HG02588 (cell line): ENCODE results near the gene TRIM7.

Source experiments
- ATAC-seq: cut with Tn5 transposase; IDR thresholded peaks from one replicate; pipeline ENCODE4 v1.9.1; 2021; ENCODE audit warnings: mild to moderate bottlenecking, moderate library complexity; ENCODE audit not compliant: unreplicated experiment

TRIM7 gene

DNA sequence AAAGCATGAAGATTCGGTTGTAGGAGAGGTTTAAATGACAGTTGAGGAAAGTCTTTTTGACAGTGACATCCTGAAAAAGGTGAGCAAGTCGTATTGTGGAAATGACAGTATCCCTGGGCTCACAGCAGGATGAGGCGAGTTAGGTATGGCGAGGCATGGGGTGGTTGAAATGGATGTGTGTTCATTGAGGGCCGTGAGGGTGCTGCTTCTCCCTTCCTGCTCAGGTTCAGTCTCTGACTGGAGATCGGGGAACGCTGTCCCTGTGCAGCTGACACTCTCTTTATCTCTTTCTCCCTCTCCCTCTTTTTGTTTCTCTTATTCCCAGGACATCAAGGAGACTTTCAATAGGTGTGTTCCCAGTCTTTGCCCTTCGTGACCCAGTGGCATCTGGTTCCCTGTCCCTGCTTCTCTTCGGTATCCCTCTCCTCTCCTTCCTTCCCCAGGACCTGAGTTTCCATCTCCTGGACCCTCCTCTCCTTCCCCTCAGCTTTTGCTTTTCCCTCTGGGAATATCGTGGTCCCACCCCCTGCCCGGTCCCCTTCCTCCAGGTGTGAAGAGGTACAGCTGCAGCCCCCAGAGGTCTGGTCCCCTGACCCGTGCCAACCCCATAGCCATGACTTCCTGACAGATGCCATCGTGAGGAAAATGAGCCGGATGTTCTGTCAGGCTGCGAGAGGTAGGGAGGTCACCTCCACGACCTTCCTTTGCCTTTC, 28.2 kb upstream of the TRIM7 start:
- no peak for ATAC-seq

- ATAC-seq: no peak
Observed at GRCh38 chr5:181232593-181232992, 27.6 kb upstream of the TRIM7 start.

DNA sequence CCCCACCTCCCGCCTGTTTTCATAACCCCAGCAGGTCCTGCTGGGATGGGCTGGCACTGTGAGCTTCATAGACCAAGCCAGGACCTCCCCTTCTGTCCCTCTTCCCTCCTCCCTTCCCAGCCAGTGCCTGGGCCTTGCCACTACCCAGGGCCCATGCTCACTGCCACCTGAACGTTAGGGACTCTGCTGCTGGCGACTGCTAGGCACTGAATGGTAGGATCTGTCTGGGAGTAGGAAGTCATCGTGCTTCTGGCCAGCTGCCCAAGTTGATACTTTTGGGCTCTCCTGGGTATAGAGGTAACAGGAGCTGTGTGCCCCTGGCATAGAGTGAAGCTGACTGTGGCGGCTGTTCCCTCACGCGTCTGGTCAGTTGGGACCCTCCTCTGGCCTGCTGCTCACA, 26.4 kb upstream of the TRIM7 start:
- no peak for ATAC-seq

GRCh38 chr5:181230551-181230950, 25.6 kb upstream of the TRIM7 start:
- no peak for ATAC-seq

GRCh38 chr5:181229996-181230395, 25.0 kb upstream of the TRIM7 start:
- no peak for ATAC-seq

DNA sequence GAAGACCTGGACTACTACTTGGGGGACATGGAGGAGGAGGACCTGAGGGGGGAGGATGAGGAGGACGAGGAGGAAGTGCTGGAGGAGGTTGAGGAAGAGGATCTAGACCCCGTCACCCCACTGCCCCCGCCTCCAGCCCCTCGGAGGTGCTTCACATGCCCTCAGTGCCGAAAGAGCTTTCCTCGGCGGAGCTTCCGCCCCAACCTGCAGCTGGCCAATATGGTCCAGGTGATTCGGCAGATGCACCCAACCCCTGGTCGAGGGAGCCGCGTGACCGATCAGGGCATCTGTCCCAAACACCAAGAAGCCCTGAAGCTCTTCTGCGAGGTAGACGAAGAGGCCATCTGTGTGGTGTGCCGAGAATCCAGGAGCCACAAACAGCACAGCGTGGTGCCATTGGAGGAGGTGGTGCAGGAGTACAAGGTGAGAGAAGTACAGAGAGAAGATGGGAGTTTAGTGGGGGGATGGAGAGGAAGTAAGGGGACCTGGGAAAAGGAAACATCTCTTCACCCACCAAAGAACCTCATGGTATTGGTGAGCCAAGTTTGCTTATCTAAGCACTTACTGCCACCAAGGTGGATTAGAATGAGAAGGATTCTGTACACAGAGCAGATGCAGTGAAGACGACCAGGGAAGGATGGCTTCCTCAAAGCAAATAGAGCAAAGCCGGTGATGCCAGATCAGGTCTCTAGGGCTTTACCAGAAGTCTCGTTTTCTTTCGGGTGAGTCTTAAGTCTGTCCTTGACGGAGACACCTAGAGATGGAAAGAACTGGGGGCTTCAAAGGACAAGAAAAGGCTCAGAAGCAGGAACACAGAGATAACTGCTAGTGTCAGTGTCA, 19.6 kb upstream of the TRIM7 start:
- ATAC-seq: no peak

GRCh38 chr5:181223729-181224389, 18.9 kb upstream of the TRIM7 start:
- no peak for ATAC-seq

DNA sequence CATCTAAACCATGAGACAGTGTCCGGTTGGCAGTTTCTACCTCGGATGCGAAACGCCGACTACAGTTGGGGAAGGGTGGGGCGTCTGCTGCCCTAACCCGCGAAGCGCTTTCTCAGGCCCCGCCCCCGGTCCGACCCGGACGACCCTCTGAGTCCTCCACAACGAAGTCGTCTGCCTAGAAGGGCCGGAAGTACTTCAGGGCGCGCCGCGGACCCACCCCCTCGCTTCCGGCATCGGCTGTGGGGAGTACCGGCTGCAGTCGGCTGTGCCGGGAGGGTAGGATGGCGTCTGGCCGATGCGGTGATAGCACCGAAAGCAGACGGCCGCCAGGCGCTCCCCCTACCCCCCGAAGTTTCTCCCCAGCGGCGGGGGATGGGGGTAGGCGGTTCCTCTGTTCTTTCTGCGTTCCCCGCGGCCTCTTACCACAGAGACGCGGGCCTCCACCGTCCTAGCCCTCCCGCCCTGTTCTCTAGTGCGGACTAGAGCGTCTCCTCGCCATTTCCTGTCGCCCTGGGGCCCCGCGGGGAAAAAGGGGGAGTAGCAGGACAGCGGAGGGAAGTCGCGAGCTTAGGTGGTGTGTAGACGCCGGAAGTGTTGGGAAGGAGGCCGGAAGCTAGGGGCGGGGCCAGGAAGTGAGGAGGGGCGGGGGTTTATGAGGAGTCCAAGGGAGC, 18.2 kb upstream of the TRIM7 start, which contains the start of gene TRIM41:
TSS of gene TRIM41 (plus strand) at position 224 of the 671 bp plus-strand sequence. CDS start 719 bp downstream, outside the sequence.
- peak; percentile 58 for ATAC-seq

- ATAC-seq: peak; percentile 3
Observed at GRCh38 chr5:181222630-181223057, 17.6 kb upstream of the TRIM7 start.

- ATAC-seq: peak; percentile 24
Observed at GRCh38 chr5:181221792-181222629, 17.0 kb upstream of the TRIM7 start.

DNA sequence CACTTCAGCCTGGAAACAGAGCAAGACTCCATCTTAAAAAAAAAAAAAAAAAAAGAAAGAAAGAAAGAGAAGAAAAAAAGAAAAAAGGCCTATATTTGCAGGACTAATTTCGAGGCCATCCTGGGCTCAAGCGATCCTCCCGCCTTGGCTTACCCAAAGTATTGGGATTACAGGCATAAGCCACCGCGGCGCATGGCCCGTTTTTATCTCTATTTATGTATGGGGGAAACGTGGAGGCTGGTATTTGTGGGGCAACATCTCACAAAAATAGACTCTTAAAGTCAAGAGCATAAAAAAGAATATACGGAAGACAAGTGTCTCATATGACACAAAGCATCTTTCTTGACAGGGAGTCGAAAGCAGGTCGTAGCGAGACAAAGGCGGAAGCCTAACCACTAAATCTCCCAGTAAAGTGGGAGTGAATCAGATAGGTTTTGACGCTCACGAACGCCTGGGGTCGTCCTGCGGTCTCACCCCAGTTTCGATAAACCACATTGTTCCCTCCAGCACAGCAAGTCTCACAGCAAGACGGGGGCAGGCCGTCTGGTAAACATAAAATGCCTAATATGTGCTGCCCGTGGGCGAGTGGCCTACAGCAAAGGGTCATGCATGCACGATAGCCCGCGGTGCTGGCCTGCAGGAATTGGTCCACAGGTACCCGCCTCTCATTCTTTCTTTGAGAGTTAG, 16.3 kb upstream of the TRIM7 start:
- no peak for ATAC-seq

DNA sequence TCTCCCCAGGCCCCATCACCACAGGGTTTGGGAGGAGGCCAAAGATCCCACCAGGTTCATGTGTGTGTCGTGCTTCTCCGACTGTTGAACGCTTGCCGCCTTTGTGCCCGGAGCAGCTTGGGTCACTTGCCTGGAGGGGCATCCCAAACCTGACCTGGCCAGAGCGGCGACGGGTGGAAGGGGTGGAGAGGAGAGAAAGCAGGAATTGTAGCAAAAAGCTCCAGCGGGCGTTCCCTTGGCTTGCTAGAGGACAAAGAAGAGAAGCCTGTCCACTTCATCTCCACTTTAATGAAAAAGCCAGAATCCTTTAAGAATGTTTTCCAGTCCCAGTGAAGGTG, 15.2 kb upstream of the TRIM7 start:
- no peak for ATAC-seq

DNA sequence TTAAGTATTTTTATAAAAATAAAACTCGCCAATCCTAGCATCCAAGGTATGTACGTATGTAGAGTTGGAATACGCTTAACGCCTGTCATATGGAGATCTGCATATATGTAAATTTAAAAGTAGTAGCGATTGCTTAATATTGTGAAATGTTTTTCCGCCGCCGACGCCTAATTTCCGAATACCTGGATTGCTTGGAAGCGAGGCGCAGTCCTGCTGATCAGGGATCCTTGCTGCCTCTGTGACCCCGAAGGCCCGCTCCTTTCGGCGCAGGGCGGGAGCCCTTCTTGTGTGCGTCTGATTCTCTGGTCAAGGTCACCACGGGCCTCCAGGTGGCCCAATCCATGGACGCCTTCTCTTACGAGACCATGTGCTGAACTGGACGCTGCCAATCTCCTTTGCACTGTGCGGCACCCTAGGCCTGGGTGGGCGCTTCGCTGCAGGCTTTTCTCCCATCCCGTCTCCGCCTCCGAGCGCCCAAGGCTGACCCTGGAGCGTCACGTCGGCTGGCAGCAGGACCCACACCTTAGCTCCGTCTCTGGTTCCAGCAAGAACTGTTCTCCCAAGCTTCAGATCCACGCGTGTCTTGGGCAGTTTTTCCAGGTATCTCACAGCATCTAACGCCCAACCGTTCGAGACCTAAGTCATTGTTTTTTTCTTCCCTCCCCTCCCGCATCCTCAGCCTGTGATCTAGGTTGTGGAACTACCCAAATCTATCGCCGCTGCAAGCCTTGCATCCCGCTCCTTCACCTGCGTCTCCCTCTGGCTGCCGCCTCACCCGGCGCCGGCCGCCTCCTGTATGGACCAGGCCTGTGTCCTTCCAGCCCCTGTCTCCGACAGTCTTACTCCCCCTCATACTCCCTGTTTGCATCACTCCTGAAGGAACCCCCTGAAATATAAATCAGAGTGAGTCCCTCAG, 14.5 kb upstream of the TRIM7 start:
- ATAC-seq: no peak

GRCh38 chr5:181218795-181219124, 13.8 kb upstream of the TRIM7 start:
- no peak for ATAC-seq

- peak; percentile 19 for ATAC-seq
Observed at GRCh38 chr5:181217803-181218062, 12.7 kb upstream of the TRIM7 start.

GRCh38 chr5:181217111-181217802, 12.3 kb upstream of the TRIM7 start:
- ATAC-seq: peak; percentile 22

DNA sequence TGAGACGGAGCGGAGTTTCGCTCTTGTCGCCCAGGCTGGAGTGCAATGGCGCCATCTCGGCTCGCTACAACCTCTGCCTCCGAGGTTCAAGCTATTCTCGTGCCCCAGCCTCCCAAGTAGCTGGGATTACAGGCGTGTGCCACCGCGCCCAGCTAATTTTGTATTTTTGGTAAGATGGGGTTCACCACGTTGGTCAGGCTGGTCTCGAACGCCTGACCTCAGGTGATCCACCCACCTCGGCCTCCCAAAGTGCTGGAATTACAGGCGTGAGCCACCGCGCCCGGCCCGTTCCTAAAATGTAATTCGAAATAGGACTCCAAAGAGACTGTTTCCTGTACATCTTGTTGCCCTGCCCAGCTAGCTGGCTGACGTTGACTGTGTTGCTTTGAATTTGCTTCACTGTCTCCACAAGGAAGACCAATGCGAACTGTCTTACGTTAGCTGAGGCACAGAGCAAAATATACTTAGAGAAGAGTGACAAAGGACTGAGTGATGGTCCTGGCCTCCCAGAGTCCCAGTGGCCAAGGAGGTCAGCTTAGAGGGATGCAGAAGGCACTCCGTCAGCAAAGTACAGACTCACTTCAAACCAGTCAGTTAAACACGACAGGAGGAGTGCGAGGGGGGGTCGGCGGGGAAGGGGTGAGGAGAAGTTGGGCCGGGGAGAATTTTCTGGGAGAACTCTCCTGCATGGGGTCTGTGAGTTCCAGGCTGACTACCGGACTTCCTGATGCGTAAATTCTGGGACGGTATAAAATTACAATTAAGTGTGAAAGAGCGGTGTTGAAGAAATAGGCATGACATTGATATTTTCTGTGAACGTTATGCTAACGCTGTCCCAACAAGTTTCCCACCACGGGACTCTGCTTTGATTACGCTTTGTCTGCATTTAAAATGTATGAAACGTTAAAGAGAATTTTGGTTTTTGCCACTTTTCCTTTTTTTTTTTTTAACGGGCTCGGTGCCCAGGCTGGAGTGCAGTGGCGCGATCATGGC, 11.3 kb upstream of the TRIM7 start:
- ATAC-seq: no peak
